Astrocyte of the spinal cord (primary cell): Measurements from ENCODE around the gene PPDPF.

ENCODE experiments used
- DNase-seq: peaks from one replicate; pipeline ENCODE4 v3.0.0; 2011; ENCODE audit warnings: low read depth, low spot score
- H3K4me3 ChIP-seq: 2 replicates; pipeline ENCODE4 v1.5.1; 2011; ENCODE audit warnings: low read depth, mild to moderate bottlenecking, low read length, moderate library complexity
- in situ Hi-C: cut with HindIII; loops from 2 replicates; pipeline ENCODE4 v1.10.0; 2017; ENCODE audit warnings: low sequenced_read_pairs
- TF ChIP-seq, protein P1 (sequence below): IDR thresholded peaks from 2 replicates; pipeline ENCODE4 v1.5.1; 2012; ENCODE audit warnings: low read depth, mild to moderate bottlenecking, low read length, inconsistent platforms

The PPDPF gene

DNA sequence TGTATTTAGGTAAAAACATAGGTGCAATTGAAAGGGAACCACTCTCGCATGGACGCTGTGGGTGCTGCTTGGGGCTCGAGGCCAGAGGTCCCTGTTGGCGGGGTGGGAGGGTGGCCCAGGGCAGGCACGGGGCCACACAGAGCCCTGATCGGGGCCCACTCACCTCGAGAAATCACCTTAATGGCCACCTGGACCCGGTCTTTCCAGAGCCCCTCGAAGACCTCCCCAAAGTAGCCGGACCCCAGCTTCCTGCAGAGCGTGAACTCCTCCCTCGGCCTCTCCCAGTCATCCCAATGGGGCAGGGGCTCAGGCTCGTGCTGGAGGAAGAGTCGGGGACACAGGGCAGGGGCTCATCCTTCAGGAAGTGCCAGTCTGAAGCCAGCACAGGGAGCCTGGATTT, 12.8 kb downstream of the PPDPF start:
- TF ChIP-seq, protein P1, sequence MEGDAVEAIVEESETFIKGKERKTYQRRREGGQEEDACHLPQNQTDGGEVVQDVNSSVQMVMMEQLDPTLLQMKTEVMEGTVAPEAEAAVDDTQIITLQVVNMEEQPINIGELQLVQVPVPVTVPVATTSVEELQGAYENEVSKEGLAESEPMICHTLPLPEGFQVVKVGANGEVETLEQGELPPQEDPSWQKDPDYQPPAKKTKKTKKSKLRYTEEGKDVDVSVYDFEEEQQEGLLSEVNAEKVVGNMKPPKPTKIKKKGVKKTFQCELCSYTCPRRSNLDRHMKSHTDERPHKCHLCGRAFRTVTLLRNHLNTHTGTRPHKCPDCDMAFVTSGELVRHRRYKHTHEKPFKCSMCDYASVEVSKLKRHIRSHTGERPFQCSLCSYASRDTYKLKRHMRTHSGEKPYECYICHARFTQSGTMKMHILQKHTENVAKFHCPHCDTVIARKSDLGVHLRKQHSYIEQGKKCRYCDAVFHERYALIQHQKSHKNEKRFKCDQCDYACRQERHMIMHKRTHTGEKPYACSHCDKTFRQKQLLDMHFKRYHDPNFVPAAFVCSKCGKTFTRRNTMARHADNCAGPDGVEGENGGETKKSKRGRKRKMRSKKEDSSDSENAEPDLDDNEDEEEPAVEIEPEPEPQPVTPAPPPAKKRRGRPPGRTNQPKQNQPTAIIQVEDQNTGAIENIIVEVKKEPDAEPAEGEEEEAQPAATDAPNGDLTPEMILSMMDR, result no peak
- no peak overlapping the region for H3K4me3 ChIP-seq
- no peak for DNase-seq
- in situ Hi-C loops, result no loop called here

DNA sequence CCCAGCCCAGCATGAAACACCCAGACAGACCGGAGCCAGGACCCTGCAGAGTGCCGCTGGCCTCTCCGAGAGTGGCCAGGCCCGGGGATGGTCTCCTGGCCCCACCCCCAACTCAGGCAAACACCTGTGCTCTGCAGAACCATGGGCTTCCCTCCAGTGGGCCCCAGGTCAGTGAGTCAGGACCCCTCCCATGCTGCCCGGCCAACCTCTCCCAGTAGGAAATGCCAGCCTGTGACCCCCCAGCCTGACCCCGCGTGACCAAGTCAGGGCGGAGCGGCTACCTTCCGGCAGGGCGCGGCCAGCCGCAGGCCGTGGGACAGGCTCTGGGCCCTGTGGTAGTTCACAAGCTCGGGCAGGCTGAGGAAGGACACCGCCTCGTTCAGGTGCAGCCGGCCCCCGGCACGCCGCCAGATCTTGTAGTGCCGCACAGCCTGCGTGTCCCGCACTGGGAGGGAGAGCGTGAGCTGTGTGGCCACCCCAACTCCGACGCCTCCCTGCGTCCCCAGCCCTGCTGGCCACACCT, 13.4 kb downstream of the PPDPF start:
- TF ChIP-seq, protein P1, result no peak
- DNase-seq, result no peak
- in situ Hi-C loops, result no loop called here
- no peak overlapping the region for H3K4me3 ChIP-seq

DNA sequence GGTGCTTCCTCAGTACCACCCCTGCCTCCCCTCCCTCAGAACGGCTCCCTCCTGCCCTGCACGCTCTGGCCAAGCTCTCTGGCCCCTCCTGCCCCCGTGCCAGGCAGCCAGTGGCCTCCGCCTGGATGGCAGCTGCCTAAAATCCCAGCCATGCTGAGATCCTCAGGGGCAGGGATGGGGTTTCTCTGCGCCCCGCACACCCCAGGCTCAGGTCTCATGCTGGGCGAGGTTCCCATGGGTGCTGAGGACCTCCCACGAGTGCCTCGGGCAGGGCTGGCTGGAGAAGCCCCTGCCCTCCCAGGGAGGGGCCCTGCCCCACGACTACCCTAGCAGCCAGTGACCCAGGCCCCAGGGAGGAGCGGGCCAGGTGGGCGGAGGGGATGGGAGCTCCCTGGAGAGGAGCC, 13.9 kb downstream of the PPDPF start:
- TF ChIP-seq, protein P1, result no peak
- no peak overlapping the region for H3K4me3 ChIP-seq
- no peak for DNase-seq
- in situ Hi-C loops, result no loop called here

DNA sequence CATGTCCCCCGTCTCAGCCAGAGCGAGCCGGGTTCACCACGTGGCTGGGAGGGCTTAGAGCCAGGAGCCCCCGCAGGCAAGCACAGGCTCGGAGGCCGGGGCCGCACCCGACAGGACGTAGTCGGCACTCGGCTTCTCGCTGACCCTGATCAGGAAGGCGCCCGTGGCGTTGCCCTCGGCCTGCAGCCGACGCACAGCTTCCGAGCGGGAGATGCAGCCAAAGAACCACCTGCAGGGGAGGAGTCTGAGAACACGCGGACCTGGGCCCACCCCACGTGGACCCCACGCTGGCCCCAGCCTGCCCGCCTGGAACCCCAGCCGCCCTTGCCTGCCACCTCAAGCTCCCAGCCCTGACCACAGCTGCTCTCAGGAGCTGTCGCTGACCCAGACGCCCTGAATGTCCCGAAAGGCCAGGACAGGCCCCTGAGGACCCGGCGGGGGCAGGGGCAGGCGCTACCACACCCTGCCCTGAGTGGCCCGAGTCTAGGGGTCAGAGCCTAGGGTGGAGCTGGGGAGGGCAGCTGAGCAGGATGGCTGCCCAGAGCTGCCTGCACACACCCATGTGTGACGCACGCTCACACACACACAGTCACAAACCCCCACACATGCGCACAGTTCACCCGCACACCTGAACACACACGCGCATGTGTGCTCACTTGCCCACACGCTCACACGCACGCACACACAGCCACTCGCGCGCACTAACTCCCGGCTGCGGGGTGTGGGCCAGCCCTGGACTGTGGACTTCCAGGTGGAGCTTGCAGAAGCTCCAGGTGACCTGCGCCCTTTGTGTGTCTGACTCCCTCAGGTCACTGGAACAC, 14.5 kb downstream of the PPDPF start:
- in situ Hi-C loops, result no loop called here
- DNase-seq, result no peak
- TF ChIP-seq, protein P1, result no peak
- H3K4me3 ChIP-seq, result no peak overlapping the region

DNA sequence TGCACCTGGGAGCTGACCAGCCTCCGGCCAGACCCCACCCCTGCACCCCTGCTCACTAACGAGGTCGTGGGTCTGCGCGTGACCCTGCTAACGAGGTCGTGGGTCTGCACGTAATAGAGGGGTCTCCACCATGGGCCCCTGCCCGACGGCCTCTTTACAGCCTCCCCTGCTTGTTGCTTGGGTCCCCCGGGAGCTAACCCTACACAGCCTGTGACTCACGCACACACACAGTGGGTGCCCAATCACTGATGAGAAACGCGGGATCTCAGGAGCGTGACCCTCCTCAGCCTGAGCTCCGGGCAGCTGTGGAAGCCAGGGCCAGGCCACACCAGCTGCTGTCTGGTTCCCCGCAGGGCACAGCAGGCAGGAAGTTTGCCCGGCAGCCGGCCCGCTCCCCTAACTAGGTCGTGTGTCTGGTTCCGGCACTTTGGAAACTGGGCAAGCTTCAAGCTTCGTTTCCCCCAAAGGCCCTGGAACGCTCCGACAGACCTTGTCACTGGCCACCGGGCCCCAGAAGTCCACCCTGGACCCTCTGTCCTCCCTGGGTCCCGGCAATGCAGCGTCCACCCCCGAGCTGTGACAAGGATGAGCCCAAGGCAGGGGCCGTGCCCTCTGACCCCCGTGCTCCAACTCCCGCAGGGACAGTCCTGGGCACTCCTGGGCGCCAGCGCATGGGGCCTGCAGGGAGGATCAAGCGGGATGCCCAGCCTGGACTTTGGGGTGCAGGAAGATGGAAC, 15.8 kb downstream of the PPDPF start:
- in situ Hi-C loops, result no loop called here
- TF ChIP-seq, protein P1, result no peak
- DNase-seq, result peak; percentile 37
- H3K4me3 ChIP-seq, result no peak overlapping the region

DNA sequence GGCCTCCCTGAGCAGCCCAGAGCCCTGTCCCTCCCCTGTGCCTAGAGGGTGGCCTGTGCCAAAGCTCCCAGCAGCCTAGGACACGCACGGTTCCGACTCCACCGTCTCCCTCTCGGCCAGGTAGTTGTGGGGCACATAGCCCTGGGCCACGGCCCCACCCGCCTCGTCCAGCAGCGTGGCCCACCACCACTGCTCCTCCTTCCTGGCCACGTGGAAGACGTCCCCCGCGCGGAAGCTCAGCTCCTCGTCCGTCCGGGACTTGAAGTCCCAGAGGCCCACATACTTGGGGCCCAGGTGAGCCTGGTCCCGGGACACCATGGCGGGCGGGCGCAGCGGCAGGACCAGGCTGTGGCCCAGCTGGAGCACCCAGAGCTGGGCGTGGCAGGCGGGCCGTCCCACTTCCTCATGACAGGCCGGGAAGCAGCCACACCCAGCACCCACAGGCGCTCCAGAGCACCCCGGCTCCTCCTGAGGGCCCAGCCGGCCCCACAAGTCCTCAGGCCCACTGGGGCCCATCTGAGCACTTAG, 16.5 kb downstream of the PPDPF start, which contains the start of gene PTK6:
PTK6 (minus strand) TSS at position 380 of the 528 bp plus-strand sequence; CDS start at position 318, 62 bp downstream.
- no peak for DNase-seq
- TF ChIP-seq, protein P1, result no peak
- in situ Hi-C loops, result no loop called here
- H3K4me3 ChIP-seq, result peak within 1 kb of the TSS; percentile 21
